Esophagus muscularis mucosa (tissue), 3 donors: ENCODE results near the gene PPP1R12A.

ENCODE experiments used
- POLR2A ChIP-seq: fragments of 450-650 bp; IDR thresholded peaks from one replicate; pipeline ENCODE4 v1.6.1; 2017; ENCODE audit warnings: antibody characterized with exemption, moderate library complexity, mild to moderate bottlenecking, low read depth
- POLR2AphosphoS5 ChIP-seq, 2 donors: sonication (generic); formaldehyde crosslinking; IDR thresholded peaks; one replicate each; pipeline ENCODE4 v1.6.1; 2017; ENCODE audit warnings: antibody characterized with exemption in 2 of 2
- TF ChIP-seq, protein P1 (sequence below), 3 experiments: fragments of 200-600 bp in 2 of 3; fragments of 450-650 bp in 1 of 3; sonication (generic) in 2 of 3; IDR thresholded peaks; one replicate each; pipeline ENCODE4 v1.5.1; 2017 to 2019; ENCODE audit warnings: antibody characterized with exemption in 3 of 3, mild to moderate bottlenecking in 2 of 3, moderate library complexity in 1 of 3

DNA sequence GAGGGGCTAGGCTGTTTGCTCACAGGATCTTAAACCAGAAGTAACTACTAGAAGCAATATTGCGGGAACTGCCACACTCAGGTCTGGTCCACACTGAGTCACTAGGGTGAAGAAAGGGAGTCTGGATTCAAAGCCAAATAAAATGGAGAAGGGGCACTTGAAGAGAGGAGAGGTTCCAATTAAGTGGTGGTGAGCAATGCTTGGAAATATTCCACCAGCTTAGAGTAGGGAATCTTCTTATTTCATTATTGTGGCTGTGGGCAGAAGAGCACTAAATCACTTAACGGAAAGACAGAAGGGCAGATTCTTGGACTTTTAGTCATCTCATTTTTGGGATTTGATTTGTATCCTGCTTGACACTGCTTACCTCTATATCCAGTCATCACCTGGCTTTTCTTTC is 48.6 kb upstream of the PPP1R12A start:
- TF ChIP-seq, protein P1, sequence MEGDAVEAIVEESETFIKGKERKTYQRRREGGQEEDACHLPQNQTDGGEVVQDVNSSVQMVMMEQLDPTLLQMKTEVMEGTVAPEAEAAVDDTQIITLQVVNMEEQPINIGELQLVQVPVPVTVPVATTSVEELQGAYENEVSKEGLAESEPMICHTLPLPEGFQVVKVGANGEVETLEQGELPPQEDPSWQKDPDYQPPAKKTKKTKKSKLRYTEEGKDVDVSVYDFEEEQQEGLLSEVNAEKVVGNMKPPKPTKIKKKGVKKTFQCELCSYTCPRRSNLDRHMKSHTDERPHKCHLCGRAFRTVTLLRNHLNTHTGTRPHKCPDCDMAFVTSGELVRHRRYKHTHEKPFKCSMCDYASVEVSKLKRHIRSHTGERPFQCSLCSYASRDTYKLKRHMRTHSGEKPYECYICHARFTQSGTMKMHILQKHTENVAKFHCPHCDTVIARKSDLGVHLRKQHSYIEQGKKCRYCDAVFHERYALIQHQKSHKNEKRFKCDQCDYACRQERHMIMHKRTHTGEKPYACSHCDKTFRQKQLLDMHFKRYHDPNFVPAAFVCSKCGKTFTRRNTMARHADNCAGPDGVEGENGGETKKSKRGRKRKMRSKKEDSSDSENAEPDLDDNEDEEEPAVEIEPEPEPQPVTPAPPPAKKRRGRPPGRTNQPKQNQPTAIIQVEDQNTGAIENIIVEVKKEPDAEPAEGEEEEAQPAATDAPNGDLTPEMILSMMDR (IDR thresholded peaks at IDR 0.05) = no peak
- no peak for TF ChIP-seq POLR2A
- no peak for TF ChIP-seq POLR2AphosphoS5 (IDR thresholded peaks at IDR 0.05)
